Measurements from ENCODE around the gene KIF24. TPM values are rescaled to one million over a fixed set of nuclear protein-coding genes. Genes with fewer than 3 reads are reported as not detected.

The KIF24 gene
- polyA plus RNA-seq, 4 donors: 5.1 to 7.3 (median 6.4) TPM

Other genes starting within 250 kb of the KIF24 start
- gene DCAF12, start 202.6 kb downstream of the KIF24 start, polyA plus RNA-seq (ENCODE audit: insufficient read length in 4 of 4): 10 to 100 TPM; 59.2 to 60.8 (median 60.5) TPM
- 10 to 100 TPM; 52.2 to 62.4 (median 56.1) TPM for gene UBAP1, start 150.2 kb downstream of the KIF24 start, polyA plus RNA-seq (ENCODE audit: insufficient read length in 4 of 4)
- 10 to 100 TPM; 23.8 to 29.5 (median 25.8) TPM for gene NUDT2, start 301 bp upstream of the KIF24 start, polyA plus RNA-seq (ENCODE audit: insufficient read length in 4 of 4)
- gene MYORG, start 47.6 kb upstream of the KIF24 start, polyA plus RNA-seq (ENCODE audit: insufficient read length in 4 of 4): 10 to 100 TPM in 1 of 4 donors, 1 to 10 TPM in 3; 6.7 to 10.2 (median 9.5) TPM
- gene FAM219A, start 129.3 kb upstream of the KIF24 start, polyA plus RNA-seq (ENCODE audit: insufficient read length in 4 of 4): 10 to 100 TPM; 12.9 to 15.2 (median 13.4) TPM
- gene DNAI1, start 129.5 kb upstream of the KIF24 start, polyA plus RNA-seq (ENCODE audit: insufficient read length in 4 of 4): 1 to 10 TPM in 3 of 4 donors, under 1 TPM in 1; 0.99 to 5.7 (median 3.7) TPM
- 1 to 10 TPM; 1.5 to 2.8 (median 2.1) TPM for gene ENHO, start 193.7 kb upstream of the KIF24 start, polyA plus RNA-seq (ENCODE audit: insufficient read length in 4 of 4)